Panc1 (cell line): ENCODE measurements around the gene CEP85L. TPM values are rescaled to one million over a fixed set of nuclear protein-coding genes. Genes with fewer than 3 reads are reported as not detected.

ENCODE experiments used
- ATAC-seq: fragments of 200-7000 bp; cut with Tn5 transposase; 2 replicates; pipeline ENCODE4 v1.9.1; 2020; ENCODE audit warnings: mild to moderate bottlenecking, moderate library complexity
- BruUV-seq: library from RNA; stranded (reverse); fragments of 400-500 nt; replicated peaks from 2 replicates; lab custom pipeline; 2021; lab: Mats Ljungman, UMichigan
- CTCF ChIA-PET: fragments of 300-600 bp; sonication (Branson Sonifier 250); formaldehyde crosslinking; loops from one replicate; lab custom pipeline; 2022; ENCODE audit warnings: antibody characterized with exemption; lab: Charles Lee
- POLR2A ChIA-PET: fragments of 300-600 bp; sonication (Branson Sonifier 250); formaldehyde crosslinking; loops from one replicate; lab custom pipeline; 2022; ENCODE audit warnings: antibody characterized with exemption; lab: Charles Lee
- DNase-seq: peaks from one replicate; pipeline ENCODE4 v3.0.0-alpha.2; 2010; ENCODE audit warnings: low read depth, low spot score
- H3K27ac ChIP-seq: 2 replicates; pipeline ENCODE4 v1.5.1; 2011; ENCODE audit warnings: mild to moderate bottlenecking, low read length, inconsistent platforms
- H3K27me3 ChIP-seq: fragments of 200-500 bp; sonication (Bioruptor generic); 2 replicates; pipeline ENCODE4 v1.6.0; 2014; ENCODE audit warnings: low read length, inconsistent platforms; ENCODE audit not compliant: control insufficient read depth, insufficient read depth
- H3K36me3 ChIP-seq: fragments of 200-500 bp; sonication (Bioruptor generic); 2 replicates; pipeline ENCODE4 v1.5.1; 2014; ENCODE audit warnings: inconsistent platforms, mild to moderate bottlenecking, low read length, moderate library complexity; ENCODE audit not compliant: control insufficient read depth, insufficient read depth
- H3K4me1 ChIP-seq: 2 replicates; pipeline ENCODE4 v1.5.1; 2011; ENCODE audit warnings: inconsistent platforms, mild to moderate bottlenecking, low read length, moderate library complexity; ENCODE audit not compliant: control insufficient read depth, insufficient read depth
- H3K4me3 ChIP-seq, 2 experiments: 2 replicates each; pipeline ENCODE4 v1.5.1; 2011 to 2012; ENCODE audit warnings: low read depth in 2 of 2, low read length in 2 of 2, mild to moderate bottlenecking in 2 of 2, inconsistent platforms in 1 of 2, moderate library complexity in 1 of 2
- H3K9me3 ChIP-seq: fragments of 200-500 bp; sonication (Bioruptor generic); 2 replicates; pipeline ENCODE4 v1.5.1; 2014; ENCODE audit warnings: low read depth, mild to moderate bottlenecking, inconsistent platforms, low read length, moderate library complexity; ENCODE audit not compliant: control insufficient read depth, insufficient read depth
- POLR2AphosphoS5 ChIP-seq: IDR thresholded peaks from 2 replicates; pipeline ENCODE4 v1.6.1; 2012; ENCODE audit warnings: mild to moderate bottlenecking, low read depth, low read length, moderate library complexity
- SIN3A ChIP-seq: IDR thresholded peaks from 2 replicates; pipeline ENCODE4 v1.6.1; 2012; ENCODE audit warnings: low read depth, mild to moderate bottlenecking, low read length, moderate library complexity, borderline replicate concordance; ENCODE audit not compliant: insufficient read depth
- TCF7L2 ChIP-seq: IDR thresholded peaks from 2 replicates; pipeline ENCODE4 v1.6.1; 2011; ENCODE audit warnings: mild to moderate bottlenecking, low read depth, low read length, inconsistent platforms
- in situ Hi-C: cut with HindIII; loops from 2 replicates; pipeline ENCODE4 v1.10.0; 2016; ENCODE audit warnings: low sequenced_read_pairs, low pct_unique_long_range_greater_than_20kb
- intact Hi-C: fragments of 100-400 bp; cut with micrococcal nuclease; formaldehyde crosslinking; loops from one replicate; pipeline ENCODE4 v1.10.0; 2022; ENCODE audit not compliant: unreplicated experiment
- total RNA-seq: library from RNA; stranded (reverse); gene quantifications from one replicate; pipeline ENCODE4 v1.2.1, GENCODE V29; 2021; ENCODE audit not compliant: unreplicated experiment
- TF ChIP-seq, protein P1 (sequence below): fragments of 450-650 bp; IDR thresholded peaks from 2 replicates; pipeline ENCODE4 v1.5.1; 2017; ENCODE audit warnings: mild to moderate bottlenecking
- TF ChIP-seq, protein P2 (sequence below), 2 experiments: IDR thresholded peaks; 2 replicates each; pipeline ENCODE4 v1.6.1; 2011 to 2012; ENCODE audit warnings: low read depth in 2 of 2, control low read depth in 1 of 2, low read length in 1 of 2, mild to moderate bottlenecking in 1 of 2, moderate library complexity in 1 of 2; ENCODE audit not compliant: insufficient read depth in 1 of 2

Gene CEP85L
- total RNA-seq, 1 experiment from 2014 or later: 6.7 TPM

DNA sequence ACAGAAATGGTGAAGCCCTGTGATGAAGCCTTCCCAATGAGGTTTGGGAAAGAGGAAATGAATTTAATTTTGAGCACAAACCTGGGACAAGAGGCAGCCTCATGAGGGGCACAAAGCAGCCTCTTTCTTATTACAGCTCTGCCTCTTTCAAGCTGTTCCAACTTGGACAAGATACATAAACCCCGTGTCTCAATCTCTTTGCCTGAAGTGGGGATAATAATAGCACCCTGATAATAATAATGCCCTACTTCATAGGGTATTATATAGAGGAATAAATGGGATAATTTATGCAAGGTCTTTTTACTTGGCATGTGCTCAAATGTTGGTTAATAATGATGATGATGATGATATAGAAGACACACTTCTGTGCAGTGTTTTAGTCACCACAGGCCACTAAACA is 194.4 kb downstream of the CEP85L start:
- Histone ChIP-seq H3K4me1 (no peaks in the 10 kb centered on the region), H3K27me3 (no peaks in the 10 kb centered on the region), H3K36me3 (no peaks in the 10 kb centered on the region), H3K9me3 (peaks cover 3% of the 10 kb centered on the region), H3K4me3 (no peak overlapping the region), H3K27ac (no peak overlapping the region)
- no TSS peak for BruUV-seq
- in situ Hi-C loops: no loop called here
- POLR2A ChIA-PET: no interaction called here
- no peak for DNase-seq
- CTCF ChIA-PET: no interaction called here
- TF ChIP-seq, protein P1, sequence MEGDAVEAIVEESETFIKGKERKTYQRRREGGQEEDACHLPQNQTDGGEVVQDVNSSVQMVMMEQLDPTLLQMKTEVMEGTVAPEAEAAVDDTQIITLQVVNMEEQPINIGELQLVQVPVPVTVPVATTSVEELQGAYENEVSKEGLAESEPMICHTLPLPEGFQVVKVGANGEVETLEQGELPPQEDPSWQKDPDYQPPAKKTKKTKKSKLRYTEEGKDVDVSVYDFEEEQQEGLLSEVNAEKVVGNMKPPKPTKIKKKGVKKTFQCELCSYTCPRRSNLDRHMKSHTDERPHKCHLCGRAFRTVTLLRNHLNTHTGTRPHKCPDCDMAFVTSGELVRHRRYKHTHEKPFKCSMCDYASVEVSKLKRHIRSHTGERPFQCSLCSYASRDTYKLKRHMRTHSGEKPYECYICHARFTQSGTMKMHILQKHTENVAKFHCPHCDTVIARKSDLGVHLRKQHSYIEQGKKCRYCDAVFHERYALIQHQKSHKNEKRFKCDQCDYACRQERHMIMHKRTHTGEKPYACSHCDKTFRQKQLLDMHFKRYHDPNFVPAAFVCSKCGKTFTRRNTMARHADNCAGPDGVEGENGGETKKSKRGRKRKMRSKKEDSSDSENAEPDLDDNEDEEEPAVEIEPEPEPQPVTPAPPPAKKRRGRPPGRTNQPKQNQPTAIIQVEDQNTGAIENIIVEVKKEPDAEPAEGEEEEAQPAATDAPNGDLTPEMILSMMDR: no peak
- TF ChIP-seq, protein P2, sequence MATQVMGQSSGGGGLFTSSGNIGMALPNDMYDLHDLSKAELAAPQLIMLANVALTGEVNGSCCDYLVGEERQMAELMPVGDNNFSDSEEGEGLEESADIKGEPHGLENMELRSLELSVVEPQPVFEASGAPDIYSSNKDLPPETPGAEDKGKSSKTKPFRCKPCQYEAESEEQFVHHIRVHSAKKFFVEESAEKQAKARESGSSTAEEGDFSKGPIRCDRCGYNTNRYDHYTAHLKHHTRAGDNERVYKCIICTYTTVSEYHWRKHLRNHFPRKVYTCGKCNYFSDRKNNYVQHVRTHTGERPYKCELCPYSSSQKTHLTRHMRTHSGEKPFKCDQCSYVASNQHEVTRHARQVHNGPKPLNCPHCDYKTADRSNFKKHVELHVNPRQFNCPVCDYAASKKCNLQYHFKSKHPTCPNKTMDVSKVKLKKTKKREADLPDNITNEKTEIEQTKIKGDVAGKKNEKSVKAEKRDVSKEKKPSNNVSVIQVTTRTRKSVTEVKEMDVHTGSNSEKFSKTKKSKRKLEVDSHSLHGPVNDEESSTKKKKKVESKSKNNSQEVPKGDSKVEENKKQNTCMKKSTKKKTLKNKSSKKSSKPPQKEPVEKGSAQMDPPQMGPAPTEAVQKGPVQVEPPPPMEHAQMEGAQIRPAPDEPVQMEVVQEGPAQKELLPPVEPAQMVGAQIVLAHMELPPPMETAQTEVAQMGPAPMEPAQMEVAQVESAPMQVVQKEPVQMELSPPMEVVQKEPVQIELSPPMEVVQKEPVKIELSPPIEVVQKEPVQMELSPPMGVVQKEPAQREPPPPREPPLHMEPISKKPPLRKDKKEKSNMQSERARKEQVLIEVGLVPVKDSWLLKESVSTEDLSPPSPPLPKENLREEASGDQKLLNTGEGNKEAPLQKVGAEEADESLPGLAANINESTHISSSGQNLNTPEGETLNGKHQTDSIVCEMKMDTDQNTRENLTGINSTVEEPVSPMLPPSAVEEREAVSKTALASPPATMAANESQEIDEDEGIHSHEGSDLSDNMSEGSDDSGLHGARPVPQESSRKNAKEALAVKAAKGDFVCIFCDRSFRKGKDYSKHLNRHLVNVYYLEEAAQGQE (IDR thresholded peaks at IDR 0.05; ENCODE audit: insufficient read depth in 1 of 2, low read depth in 2 of 2, low read length in 1 of 2): no peak
- TF ChIP-seq SIN3A (no peak), POLR2AphosphoS5 (no peak), TCF7L2 (no peak)
- ATAC-seq: no peak
- intact Hi-C loops: no loop called here

- intact Hi-C loops: no loop called here
- CTCF ChIA-PET: no interaction called here
- Histone ChIP-seq H3K9me3 (peaks cover 22% of the 10 kb centered on the region), H3K27me3 (no peaks in the 10 kb centered on the region), H3K4me3 (no peak overlapping the region), H3K27ac (no peak overlapping the region), H3K36me3 (no peaks in the 10 kb centered on the region), H3K4me1 (no peaks in the 10 kb centered on the region)
- in situ Hi-C loops: no loop called here
- ATAC-seq: no peak
- POLR2A ChIA-PET: no interaction called here
- TF ChIP-seq SIN3A (no peak), POLR2AphosphoS5 (no peak), TCF7L2 (no peak)
- TF ChIP-seq, protein P2 (IDR thresholded peaks at IDR 0.05; ENCODE audit: insufficient read depth in 1 of 2, low read depth in 2 of 2, low read length in 1 of 2): no peak
- TF ChIP-seq, protein P1: no peak
- no TSS peak for BruUV-seq
- DNase-seq: no peak
Observed at GRCh38 chr6:118451839-118452238, 199.6 kb downstream of the CEP85L start.
